CD4-positive, CD25-positive, alpha-beta regulatory T cell (primary cell): ENCODE data around the gene FXYD6. TPM values are rescaled to one million over a fixed set of nuclear protein-coding genes. Genes with fewer than 3 reads are reported as not detected.

Experiments used
- polyA plus RNA-seq, 4 donors: library from polyadenylated mRNA; unstranded; fragments of 300-500 nt; fragmentation: Illumina TruSeq; gene quantifications; one replicate each; pipeline ENCODE4 v1.2.3, GENCODE V29; 2021
- total RNA-seq: library from RNA; stranded (reverse); gene quantifications from one replicate; pipeline ENCODE4 v1.2.3, GENCODE V29; 2022

FXYD6 gene
- total and polyA plus RNA-seq, 5 donors from 2014 or later = not detected

Other genes with a start within 250 kb of the FXYD6 start
- gene DSCAML1, start 79.4 kb downstream of the FXYD6 start, total RNA-seq = 1.6 TPM
- gene DSCAML1, start 79.4 kb downstream of the FXYD6 start, polyA plus RNA-seq = under 1 TPM in 3 of 4 donors, not detected in 1; 0.08 to 0.34 (median 0.25) TPM
- 4.0 TPM for gene FXYD2, start 51.9 kb downstream of the FXYD6 start, total RNA-seq
- 10 to 100 TPM; 35.5 to 88.9 (median 72.3) TPM for gene FXYD2, start 51.9 kb downstream of the FXYD6 start, polyA plus RNA-seq
- gene TMPRSS13, start 52.7 kb upstream of the FXYD6 start, total RNA-seq = 3.4 TPM
- gene TMPRSS13, start 52.7 kb upstream of the FXYD6 start, polyA plus RNA-seq = 1 to 10 TPM in 2 of 4 donors, under 1 TPM in 2; 0.57 to 1.4 (median 1.1) TPM
- 661 TPM for gene IL10RA, start 109.7 kb upstream of the FXYD6 start, total RNA-seq
- gene IL10RA, start 109.7 kb upstream of the FXYD6 start, polyA plus RNA-seq = 100 to 1,000 TPM; 572 to 666 (median 631) TPM
- not detected for gene TMPRSS4, start 200.4 kb upstream of the FXYD6 start, total RNA-seq
- not detected for gene TMPRSS4, start 200.4 kb upstream of the FXYD6 start, polyA plus RNA-seq
- 1.2 TPM for gene SMIM35, start 210.3 kb upstream of the FXYD6 start, total RNA-seq
- gene SMIM35, start 210.3 kb upstream of the FXYD6 start, polyA plus RNA-seq = 1 to 10 TPM in 2 of 4 donors, under 1 TPM in 2; 0.90 to 1.9 (median 1.3) TPM